Measurements from ENCODE around the gene KIRREL3.
"Not testable (repeated sequence)": the region's sequence is repeated elsewhere in the genome, so short reads cannot be mapped to it uniquely, and the experiment has no call there.

- TF ChIP-seq JUND (IDR thresholded peaks at IDR 0.05; ENCODE audit: low read length); EP300 (IDR thresholded peaks at IDR 0.05; ENCODE audit: borderline replicate concordance in 1 of 2, low read depth in 2 of 2, low read length in 2 of 2); NRF1 (IDR thresholded peaks at IDR 0.05; ENCODE audit: low read depth, low read length); CBX5 (IDR thresholded peaks at IDR 0.05; ENCODE audit: low read depth, low read length); EGR1 (IDR thresholded peaks at IDR 0.05; ENCODE audit: borderline replicate concordance, low read depth, low read length); POLR2A (IDR thresholded peaks at IDR 0.05; ENCODE audit: control extremely low read depth in 1 of 2, low read depth in 2 of 2, low read length in 2 of 2); CTCF (IDR thresholded peaks at IDR 0.05; ENCODE audit: control extremely low read depth in 1 of 3, insufficient read depth in 1 of 3, low read depth in 1 of 3, low read length in 3 of 3); SRF (IDR thresholded peaks at IDR 0.05; ENCODE audit: low read depth, low read length); MAX (IDR thresholded peaks at IDR 0.05); GABPA (IDR thresholded peaks at IDR 0.05; ENCODE audit: borderline replicate concordance, insufficient read depth, low read length); SP1 (IDR thresholded peaks at IDR 0.05; ENCODE audit: low read depth, low read length); EZH2 (IDR thresholded peaks at IDR 0.05; ENCODE audit: low read depth, low read length, severe bottlenecking); POLR2AphosphoS5 (IDR thresholded peaks at IDR 0.05; ENCODE audit: low read depth, low read length); RXRA (IDR thresholded peaks at IDR 0.05; ENCODE audit: insufficient read depth, low read depth, low read length): not testable (repeated sequence)
Observed at GRCh38 chr11:126374562-126375300, 625.8 kb downstream of the KIRREL3 start.

Measured in H1 (cell line).